HG03520 (cell line): ENCODE measurements around the gene PLA2G2F.

ENCODE experiments used
- ATAC-seq: cut with Tn5 transposase; IDR thresholded peaks from one replicate; pipeline ENCODE4 v1.9.1; 2021; ENCODE audit warnings: mild to moderate bottlenecking, moderate library complexity; ENCODE audit not compliant: unreplicated experiment

The PLA2G2F gene, protein sequence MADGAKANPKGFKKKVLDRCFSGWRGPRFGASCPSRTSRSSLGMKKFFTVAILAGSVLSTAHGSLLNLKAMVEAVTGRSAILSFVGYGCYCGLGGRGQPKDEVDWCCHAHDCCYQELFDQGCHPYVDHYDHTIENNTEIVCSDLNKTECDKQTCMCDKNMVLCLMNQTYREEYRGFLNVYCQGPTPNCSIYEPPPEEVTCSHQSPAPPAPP

DNA sequence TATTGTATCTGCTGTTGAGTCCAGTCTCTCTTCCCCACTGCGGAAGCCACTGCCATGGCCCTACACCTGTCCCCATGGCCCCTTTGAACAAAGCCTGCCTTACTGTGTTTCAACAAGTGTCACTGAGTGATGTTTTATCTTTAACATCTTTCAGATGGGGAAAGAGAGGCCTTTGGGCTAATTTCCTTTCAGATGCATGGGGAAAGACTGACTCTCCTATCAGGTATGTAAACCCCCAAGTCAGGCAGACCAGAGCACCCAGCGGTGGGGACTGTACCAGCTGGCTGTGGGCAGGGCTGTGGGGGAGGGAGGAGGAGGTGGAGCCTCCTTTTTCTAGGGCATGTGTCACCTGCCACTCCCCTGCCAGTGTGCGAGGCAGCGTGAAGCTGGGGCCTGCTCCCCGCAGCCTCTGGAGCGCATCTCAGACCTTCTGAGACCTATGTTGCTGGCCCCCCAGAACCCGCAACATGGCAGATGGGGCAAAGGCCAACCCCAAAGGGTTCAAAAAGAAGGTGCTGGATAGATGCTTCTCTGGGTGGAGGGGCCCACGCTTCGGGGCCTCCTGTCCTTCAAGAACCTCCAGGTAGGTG lies at the start of gene PLA2G2F:
Gene PLA2G2F, plus strand, starts transcription at position 363 of the 590 bp plus-strand sequence. Its CDS starts 105 bp downstream, at position 468.
- no peak for ATAC-seq

DNA sequence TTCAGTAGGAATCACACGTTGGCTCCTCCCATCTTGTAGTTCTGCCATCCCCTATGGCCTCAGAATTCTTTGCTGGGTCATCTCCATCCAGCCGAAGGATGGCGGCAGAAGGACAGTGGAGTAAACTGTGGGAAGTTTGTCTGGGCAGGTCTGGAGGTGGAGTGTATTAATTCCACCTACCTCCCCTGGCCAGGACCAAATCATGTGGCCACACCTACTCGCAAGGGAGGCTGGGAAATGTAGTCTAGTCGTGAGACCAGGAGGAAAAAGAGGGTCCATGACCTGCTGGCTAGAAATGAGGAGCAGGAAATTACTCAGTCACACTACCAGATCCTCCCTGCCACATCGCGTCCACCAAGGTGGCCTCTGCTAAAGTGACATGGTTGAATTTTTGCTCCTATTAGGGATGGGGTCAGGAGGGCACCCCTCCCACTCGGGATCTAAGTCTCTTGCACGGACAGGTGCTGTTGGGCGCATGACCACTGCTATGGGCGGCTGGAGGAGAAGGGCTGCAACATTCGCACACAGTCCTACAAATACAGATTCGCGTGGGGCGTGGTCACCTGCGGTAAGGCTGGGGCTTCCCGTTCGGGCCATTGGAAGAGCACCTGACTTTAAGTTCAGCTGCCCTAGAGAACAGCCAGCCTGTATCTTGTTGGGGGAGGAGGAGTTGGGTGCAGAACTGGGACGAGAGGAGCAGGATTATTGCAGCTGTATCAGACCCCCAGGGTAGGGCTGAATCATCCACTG lies 49.6 kb upstream of the PLA2G2F start:
- ATAC-seq: no peak

DNA sequence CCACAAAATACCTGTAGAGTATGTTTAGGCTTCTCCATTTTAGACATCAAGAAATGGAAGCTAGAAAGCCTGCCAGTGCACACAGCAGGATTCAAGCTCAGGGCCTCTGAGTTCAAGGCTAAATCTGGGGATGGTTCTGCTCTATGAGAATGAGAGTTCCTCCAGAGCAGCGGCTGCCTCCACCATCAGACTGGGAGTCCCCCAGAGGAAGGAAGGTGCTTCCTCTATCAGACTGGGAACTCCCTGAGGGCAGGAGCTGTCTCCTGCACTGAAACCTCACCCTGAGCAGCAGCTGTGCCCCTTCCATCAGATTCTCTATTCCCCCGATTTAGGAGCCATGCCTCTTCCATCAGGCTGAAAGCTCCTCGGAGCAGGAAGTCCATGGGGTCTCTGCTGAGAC lies 49.0 kb upstream of the PLA2G2F start:
- ATAC-seq: no peak

DNA sequence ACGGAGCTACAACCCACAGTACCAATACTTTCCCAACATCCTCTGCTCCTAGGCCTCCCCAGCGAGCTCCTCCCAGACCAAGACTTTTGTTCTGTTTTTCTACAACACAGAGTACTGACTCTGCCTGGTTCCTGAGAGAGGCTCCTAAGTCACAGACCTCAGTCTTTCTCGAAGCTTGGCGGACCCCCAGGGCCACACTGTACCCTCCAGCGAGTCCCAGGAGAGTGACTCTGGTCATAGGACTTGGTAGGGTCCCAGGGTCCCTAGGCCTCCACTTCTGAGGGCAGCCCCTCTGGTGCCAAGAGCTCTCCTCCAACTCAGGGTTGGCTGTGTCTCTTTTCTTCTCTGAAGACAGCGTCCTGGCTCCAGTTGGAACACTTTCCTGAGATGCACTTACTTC lies 48.5 kb upstream of the PLA2G2F start:
- ATAC-seq: no peak

DNA sequence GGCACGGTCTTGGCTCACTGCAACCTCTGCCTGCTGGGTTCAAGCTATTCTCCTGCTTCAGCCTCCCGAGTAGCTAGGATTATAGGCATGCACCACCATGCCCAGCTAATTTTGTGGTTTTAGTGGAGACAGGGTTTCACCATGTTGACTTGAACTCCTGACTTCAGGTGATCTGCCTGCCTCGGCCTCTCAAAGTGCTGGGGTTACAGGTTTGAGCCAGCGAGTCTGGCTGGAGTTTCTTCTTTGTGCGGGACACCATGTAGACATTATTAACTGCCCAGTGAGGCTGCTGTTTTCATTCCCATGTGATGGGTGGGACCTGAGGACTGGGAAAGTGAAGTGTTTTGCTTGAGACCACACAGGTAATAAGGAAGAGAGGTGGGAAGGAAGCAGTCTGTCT lies 45.8 kb upstream of the PLA2G2F start:
- ATAC-seq: no peak

DNA sequence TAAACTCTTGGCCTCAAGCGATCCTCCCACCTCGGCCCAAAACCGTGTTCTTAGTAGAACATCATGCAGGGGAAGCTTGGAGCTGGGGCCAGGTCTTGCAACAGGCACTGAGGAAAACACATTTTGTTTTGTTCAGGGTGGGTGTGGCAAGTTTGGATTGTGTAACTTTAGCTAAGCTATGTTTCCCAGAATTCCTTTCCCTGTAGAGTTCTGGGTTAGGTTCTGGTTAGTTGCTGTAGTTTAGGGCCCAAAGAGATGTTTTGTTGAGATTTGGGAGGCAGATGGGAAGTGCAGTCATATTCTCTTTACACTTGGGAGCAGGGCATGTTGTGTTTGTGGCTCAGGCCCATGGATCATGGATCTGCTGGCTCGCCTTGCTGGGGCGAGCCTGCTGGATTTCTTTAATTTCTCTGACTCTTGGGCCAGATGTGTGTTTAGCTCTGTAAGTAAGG lies 45.2 kb upstream of the PLA2G2F start:
- ATAC-seq: no peak

DNA sequence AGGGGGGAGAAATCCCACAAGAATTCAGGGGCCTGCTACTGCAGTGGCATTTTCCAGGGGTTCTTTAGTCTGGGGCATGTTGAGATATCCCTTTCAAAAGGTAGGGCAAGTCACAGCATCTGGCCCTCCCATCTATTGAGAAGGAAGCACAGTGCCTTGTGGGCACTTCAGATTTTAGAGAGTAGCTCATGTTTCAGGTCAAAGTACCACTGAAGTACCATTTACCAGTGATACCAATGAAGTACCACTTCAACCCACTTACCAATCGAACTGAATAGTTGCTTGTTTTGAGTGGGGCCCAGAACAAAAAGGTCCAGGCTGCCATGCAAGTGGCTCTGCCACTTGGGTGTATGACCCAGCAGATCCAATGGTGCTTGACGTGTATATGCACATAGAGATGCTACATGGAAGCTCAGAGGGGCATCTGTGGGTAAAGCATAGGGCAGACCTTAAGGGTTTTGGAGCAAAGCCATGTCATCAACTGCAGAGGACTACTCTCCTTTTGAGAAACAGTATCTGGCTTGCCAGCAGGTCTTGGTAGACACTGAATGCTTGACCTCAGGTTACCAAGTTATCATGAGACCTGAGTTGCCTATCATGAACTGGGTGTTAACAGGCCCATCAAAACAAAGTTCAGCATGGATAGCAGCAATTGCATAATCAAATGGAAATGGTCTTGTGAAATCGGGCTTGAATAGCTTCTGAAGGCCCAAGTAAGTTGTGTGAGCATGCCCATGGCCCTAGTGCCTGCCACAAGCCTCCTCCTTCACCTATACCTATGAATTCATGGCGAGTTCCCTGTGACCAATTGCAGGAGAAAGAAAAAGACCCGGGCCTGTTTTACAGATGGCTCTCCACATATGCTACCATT lies 43.3 kb upstream of the PLA2G2F start:
- no peak for ATAC-seq

DNA sequence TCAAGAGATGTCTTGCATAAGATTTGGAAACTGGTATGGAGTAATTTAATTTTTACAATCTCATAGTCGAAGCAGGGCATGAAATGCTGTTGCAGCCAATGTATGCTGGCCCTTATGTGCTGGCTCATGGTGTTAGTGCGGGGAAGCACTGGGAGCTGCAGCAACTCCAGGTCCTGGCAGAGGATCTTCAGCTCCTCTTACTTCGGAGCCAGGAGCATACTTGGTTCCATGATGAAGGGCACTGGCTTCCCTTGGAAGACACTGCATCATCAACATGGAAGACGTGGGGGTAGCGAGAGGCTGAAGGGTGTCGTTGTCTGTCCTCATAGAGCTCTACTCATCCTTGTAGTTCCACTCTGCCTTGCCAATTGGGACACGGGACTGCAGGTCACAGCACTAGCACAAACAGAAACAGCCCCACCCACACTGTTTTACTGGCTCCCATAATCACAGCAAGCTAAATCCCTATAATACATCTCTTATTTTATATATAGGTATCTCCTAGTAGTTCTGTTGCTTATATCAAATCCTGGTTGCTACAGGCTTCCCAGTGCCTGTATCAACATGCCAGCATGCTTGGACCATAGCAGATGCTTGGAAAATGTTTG lies 42.2 kb upstream of the PLA2G2F start:
- no peak for ATAC-seq

DNA sequence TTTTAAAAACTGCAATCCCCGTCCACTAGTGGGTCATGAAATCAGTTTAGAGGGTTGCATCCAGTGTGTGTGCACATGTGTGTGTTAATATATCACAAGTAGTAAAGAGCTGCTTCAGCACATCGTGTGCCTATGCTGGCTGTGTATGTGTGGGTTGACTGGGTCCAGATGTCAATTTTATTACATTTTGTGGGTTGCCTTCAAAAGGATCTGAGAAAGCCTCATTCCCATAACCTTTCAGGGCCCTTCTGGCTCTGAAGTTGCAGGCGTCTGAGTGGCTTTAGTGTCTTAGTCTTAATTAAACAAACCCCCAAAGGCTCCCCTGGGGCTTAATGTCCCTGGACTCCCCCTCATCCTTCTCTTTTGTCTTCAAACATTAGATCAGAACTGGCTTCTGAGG lies 39.6 kb upstream of the PLA2G2F start:
- ATAC-seq: no peak

DNA sequence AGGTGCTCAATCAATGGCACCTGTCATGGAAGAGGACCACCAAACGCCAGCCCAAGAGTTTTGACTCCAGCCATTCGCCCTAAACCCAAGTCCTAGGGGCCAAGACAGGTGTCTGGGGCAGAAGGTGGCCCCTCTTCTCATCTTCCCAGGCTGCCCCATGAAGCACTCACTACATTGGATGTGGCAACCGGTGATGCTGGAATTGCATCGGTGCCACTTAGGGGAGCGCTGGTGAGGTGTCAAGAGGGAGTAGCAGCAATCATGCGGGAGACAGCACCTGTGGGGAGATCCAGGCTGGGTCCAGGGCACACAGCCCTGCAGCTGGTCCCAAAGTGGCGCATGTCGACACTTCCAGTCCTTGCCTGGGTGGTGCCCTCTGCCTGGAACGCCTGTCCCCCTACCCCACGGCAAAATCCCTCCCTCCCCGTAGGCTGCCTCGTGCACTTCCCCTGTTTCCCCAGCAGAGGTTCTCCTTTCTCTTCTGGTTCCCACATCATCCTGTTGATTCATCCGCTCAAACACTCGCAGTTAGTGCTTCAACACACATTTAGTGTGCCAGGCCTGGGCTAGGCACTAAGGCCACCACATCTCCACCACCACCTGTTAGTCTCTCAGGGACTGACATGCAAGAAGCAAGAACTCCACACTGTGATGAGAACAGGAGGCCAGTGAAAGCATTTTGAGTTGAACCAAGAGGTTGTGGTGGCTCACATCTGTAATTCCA lies 38.3 kb upstream of the PLA2G2F start:
- no peak for ATAC-seq

DNA sequence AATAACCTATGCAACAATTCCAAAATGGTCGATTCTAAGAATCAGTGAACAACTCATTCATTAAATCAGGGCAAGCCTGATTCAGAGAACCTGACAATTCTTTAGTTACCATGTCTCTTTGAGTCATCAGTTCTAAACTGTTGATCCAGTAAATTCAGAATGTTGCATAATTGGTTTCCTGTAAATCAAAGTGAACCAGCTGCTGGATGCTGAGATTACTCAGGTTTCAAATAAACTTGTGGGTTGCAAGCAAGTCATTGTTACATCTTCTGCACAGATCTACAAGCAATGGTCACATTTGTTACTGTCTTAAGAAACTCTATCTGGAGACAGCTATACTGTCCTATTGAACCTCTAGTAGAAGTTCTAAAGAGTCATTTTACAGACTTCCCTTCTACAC lies 36.2 kb upstream of the PLA2G2F start:
- ATAC-seq: no peak

DNA sequence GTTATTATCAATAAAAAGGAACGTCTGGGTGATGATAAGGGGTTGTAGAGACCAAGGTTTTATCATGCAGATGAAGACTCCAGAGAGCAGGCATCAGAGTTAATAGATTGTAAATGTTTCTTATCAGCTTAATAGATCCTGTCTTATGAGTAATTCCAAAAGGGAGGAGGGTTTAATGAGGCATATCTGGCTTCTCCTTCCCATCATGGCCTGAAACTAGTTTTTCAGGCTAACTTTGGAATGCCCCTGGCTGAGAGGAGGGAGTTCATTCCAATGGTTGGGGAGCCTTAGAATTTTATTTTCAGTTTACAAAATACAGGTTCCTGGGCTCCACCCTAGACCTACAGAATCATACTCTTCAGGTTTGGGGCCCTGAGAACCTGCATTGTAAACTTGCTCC lies 33.3 kb upstream of the PLA2G2F start:
- ATAC-seq: no peak

DNA sequence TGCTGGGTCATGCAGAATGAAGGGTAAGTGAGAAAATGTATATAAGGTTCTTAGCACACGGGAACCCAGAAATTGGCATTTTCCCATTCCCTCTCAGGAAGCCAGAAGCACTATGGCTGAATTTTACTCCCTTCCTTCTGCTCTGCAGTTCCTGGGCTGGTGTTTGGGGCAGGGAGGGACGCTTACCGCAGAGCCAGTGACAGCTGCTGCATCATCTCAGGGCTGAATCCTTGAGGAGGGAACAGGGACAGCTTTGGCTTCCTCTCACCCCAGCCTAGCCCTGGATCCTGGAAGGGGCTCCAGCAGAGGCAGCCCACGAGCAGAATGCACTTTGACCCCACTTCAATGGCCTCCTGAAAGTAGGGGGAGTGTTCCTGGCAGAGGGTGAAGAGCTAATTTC lies 31.8 kb upstream of the PLA2G2F start:
- ATAC-seq: no peak

DNA sequence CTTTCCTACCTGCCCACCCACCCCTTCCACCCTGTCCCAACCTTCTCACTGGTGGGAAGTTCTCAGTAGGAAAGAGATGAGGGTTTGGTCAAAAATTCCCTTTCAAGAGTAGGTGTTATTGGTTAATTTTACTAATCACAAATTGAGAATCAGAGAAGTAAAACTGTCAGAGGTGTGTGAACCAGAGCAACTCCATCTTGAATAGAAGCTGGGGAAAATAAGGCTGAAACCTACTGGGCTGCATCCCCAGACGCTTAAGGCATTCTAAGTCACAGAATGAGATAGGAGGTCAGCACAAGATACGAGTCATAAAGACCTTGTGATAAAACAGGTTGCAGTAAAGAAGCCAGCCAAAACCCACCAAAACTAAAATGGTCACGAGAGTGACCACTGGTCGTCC lies 31.3 kb upstream of the PLA2G2F start:
- no peak for ATAC-seq

DNA sequence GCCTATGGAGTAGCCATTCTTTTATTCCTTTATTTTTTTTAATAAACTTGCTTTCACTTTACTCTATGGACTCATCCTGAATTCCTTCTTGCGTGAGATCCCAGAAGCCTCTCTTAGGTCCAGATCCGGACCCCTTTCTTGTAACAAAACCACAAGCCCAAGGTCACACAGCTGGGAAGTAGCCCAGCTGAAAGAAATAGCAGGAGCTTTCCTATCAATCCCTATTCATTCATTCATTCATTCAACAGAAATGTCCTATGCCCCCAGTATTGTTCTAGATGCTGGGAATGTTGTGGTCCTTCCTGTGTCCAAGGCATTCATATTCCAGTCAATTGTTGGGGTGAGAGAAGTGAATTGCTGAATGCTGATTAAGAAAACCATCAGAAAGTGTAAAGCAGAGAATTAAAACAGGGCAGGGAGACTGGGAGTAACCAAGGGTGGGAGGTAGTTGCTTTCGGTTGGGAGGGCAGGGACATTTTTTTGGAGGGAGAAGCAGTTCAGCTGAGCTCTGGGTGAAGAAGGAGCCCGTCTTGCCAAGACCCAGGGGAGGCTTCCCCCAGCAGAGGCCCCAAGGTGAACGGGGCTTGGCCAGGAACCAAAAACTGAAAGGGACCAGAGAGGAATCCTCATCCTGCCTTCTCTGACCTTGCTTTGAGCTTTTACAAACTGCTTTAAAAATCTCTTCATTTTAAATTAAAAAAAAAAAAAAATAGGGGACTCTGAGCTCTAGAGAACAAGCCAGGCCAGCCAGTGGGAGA lies 30.6 kb upstream of the PLA2G2F start:
- ATAC-seq: no peak

DNA sequence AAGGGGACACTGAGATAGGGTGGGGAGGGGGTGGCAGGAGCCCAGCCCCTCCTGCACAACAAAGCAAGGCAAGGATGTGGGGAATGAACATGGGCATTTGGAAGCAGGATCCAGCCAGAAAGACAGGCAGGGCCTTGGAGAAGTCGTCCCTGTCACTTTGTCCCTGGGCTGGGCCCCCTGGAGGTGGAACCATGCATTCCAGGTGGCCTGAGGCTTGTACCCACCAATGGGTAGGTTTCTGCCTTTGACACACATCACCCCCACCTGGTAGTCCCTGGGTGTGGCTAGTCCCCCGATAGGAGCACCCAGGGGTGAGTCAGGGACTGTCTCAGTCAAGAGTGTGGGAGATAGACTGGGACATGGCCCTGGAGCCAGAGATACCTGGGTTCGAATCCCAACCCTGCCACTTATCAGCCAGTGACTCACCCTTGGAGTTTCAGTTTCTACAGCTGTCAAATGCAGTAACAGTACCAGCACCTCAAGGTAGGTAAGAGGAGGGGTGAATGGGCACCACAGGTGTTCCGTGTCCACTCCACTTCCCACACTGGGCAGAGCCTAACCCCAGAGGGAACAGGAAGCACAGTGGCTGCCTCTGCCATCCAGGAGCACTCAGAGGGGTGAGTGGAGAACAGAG lies 29.8 kb upstream of the PLA2G2F start:
- ATAC-seq: no peak

DNA sequence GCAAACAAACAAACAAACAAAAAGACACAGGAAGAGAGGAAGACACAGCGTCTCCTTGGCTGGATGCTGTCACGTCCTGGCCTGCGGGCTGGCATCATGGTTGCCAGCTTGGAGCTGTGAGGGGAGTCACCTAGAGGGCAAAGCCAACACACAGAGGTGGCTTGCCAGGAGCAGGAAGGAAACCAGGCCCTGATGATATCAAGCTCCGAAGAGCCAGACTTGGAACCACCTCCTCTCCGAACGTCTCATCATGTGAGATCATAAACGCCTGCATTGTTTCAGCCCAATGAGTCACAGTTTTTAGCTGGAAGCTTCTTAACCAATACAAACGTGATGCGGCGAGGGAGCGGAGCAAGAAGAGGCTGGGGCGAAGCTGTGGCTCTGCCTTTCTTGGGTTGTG lies 28.4 kb upstream of the PLA2G2F start:
- ATAC-seq: no peak

DNA sequence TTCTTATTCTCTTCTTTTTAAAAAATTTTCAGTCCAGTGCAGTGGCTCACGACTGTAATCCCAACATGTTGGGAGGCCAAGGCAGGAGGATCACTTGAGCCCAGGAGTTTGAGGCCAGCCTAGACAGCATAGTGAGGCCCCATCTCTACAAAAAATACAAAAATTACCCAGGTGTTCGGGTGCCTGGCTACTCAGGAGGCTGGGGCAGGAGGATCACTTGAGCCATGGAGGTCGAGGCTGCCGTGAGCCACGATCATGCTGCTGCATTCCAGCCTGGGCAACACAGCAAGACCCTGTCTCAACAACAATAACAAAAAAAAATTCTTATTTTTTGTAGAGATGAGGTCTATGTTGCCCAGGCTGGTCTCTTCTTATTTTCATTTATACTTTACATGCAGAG lies 27.7 kb upstream of the PLA2G2F start:
- ATAC-seq: no peak
